H9 (cell line): Measurements from ENCODE around the gene LDLRAD4. TPM values are rescaled to one million over a fixed set of nuclear protein-coding genes. Genes with fewer than 3 reads are reported as not detected.

ENCODE experiments used
- DNase-seq: peaks from one replicate; pipeline ENCODE4 v3.0.0-alpha.2; 2017
- H2AFZ ChIP-seq: one replicate; pipeline ENCODE4 v1.6.1; 2013; ENCODE audit warnings: mild to moderate bottlenecking, low read length, control low read depth, moderate library complexity
- H2AK5ac ChIP-seq: 2 replicates; pipeline ENCODE4 v1.6.1; 2013; ENCODE audit warnings: low read length, control low read depth, mixed read lengths; ENCODE audit not compliant: insufficient read length
- H2BK120ac ChIP-seq: one replicate; pipeline ENCODE4 v1.6.1; 2013; ENCODE audit warnings: low read depth, mild to moderate bottlenecking, low read length, control low read depth, inconsistent platforms; ENCODE audit not compliant: poor library complexity, severe bottlenecking
- H2BK12ac ChIP-seq: 2 replicates; pipeline ENCODE4 v1.6.1; 2013; ENCODE audit warnings: low read length, control low read depth, mixed read lengths, low read depth; ENCODE audit not compliant: insufficient read length
- H2BK15ac ChIP-seq: 2 replicates; pipeline ENCODE4 v1.6.1; 2013; ENCODE audit warnings: low read depth, low read length, control low read depth
- H2BK20ac ChIP-seq: one replicate; pipeline ENCODE4 v1.6.1; 2013; ENCODE audit warnings: low read depth, mild to moderate bottlenecking, low read length, control low read depth, inconsistent platforms; ENCODE audit not compliant: poor library complexity, severe bottlenecking
- H2BK5ac ChIP-seq: 2 replicates; pipeline ENCODE4 v1.6.1; 2013; ENCODE audit warnings: low read length, control low read depth, mixed read lengths; ENCODE audit not compliant: insufficient read length
- H3K14ac ChIP-seq: 2 replicates; pipeline ENCODE4 v1.6.1; 2013; ENCODE audit warnings: low read length, control low read depth; ENCODE audit not compliant: insufficient read depth
- H3K18ac ChIP-seq: 2 replicates; pipeline ENCODE4 v1.6.1; 2013; ENCODE audit warnings: low read depth, mild to moderate bottlenecking, mixed read lengths, low read length, control low read depth; ENCODE audit not compliant: insufficient read length
- H3K23ac ChIP-seq: 2 replicates; pipeline ENCODE4 v1.6.1; 2013; ENCODE audit warnings: low read length, control low read depth, mixed read lengths, low read depth; ENCODE audit not compliant: insufficient read length
- H3K23me2 ChIP-seq: 2 replicates; pipeline ENCODE4 v1.6.1; 2013; ENCODE audit warnings: low read depth, mild to moderate bottlenecking, mixed read lengths, low read length, control low read depth; ENCODE audit not compliant: insufficient read length, poor library complexity, severe bottlenecking
- H3K27ac ChIP-seq: 2 replicates; pipeline ENCODE4 v1.5.1; 2013; ENCODE audit warnings: low read length, control low read depth, mixed read lengths, low read depth; ENCODE audit not compliant: insufficient read length
- H3K27me3 ChIP-seq: 2 replicates; pipeline ENCODE4 v1.6.1; 2013; ENCODE audit warnings: low read length, control low read depth, inconsistent platforms; ENCODE audit not compliant: insufficient read depth
- H3K4ac ChIP-seq: 2 replicates; pipeline ENCODE4 v1.6.1; 2013; ENCODE audit warnings: low read depth, mild to moderate bottlenecking, control low read depth, inconsistent platforms, low read length, moderate library complexity
- H3K4me1 ChIP-seq: 2 replicates; pipeline ENCODE4 v1.6.1; 2013; ENCODE audit warnings: low read length, control low read depth, inconsistent platforms; ENCODE audit not compliant: insufficient read depth
- H3K4me2 ChIP-seq: 2 replicates; pipeline ENCODE4 v1.6.1; 2013; ENCODE audit warnings: low read length, control low read depth, mixed read lengths; ENCODE audit not compliant: insufficient read length, insufficient read depth
- H3K56ac ChIP-seq: 2 replicates; pipeline ENCODE4 v1.6.1; 2013; ENCODE audit warnings: low read depth, mild to moderate bottlenecking, mixed read lengths, low read length, control low read depth; ENCODE audit not compliant: insufficient read length
- H3K79me1 ChIP-seq: 2 replicates; pipeline ENCODE4 v1.6.1; 2013; ENCODE audit warnings: low read depth, mild to moderate bottlenecking, moderate library complexity, low read length, control low read depth, inconsistent platforms; ENCODE audit not compliant: insufficient read depth, poor library complexity, severe bottlenecking
- H3K79me2 ChIP-seq: 2 replicates; pipeline ENCODE4 v1.6.1; 2013; ENCODE audit warnings: low read length, control low read depth, inconsistent platforms; ENCODE audit not compliant: insufficient read depth
- H3K9ac ChIP-seq: 2 replicates; pipeline ENCODE4 v1.6.1; 2013; ENCODE audit warnings: low read length, control low read depth, mixed read lengths; ENCODE audit not compliant: insufficient read length; ENCODE audit errors: extremely low read depth
- H3K9me3 ChIP-seq: one replicate; pipeline ENCODE4 v1.6.1; 2013; ENCODE audit warnings: low read depth, low read length, inconsistent platforms; ENCODE audit not compliant: control insufficient read depth
- H3T11ph ChIP-seq: one replicate; pipeline ENCODE4 v1.6.1; 2013; ENCODE audit warnings: mild to moderate bottlenecking, low read length, control low read depth, inconsistent platforms
- H4K20me1 ChIP-seq: one replicate; pipeline ENCODE4 v1.6.1; 2013; ENCODE audit not compliant: control insufficient read depth, insufficient read length, insufficient read depth
- H4K5ac ChIP-seq: 2 replicates; pipeline ENCODE4 v1.6.1; 2013; ENCODE audit warnings: low read depth, mild to moderate bottlenecking, mixed read lengths, low read length, control low read depth; ENCODE audit not compliant: insufficient read length
- H4K8ac ChIP-seq: replicated peaks from 2 replicates; pipeline ENCODE4 v1.6.1; 2013; ENCODE audit warnings: low read length, control low read depth, mixed read lengths, low read depth; ENCODE audit not compliant: insufficient read length
- H4K91ac ChIP-seq: 2 replicates; pipeline ENCODE4 v1.6.1; 2013; ENCODE audit warnings: low read depth, mild to moderate bottlenecking, moderate library complexity, mixed read lengths, low read length, control low read depth; ENCODE audit not compliant: insufficient read length
- H3K27ac Mint-ChIP-seq, 3 experiments: 2 replicates in 2 of 3; 3 replicates in 1 of 3; pipeline ENCODE4 v1.8.0; 2020 to 2021; ENCODE audit warnings: mixed read lengths in 3 of 3, mild to moderate bottlenecking in 1 of 3, moderate library complexity in 1 of 3
- H3K27me3 Mint-ChIP-seq: 2 replicates; pipeline ENCODE4 v1.8.0; 2021; ENCODE audit warnings: low read depth, mild to moderate bottlenecking, moderate library complexity, mixed read lengths
- H3K36me3 Mint-ChIP-seq, 3 experiments: 2 replicates in 2 of 3; 3 replicates in 1 of 3; pipeline ENCODE4 v1.8.0; 2020 to 2021; ENCODE audit warnings: low read depth in 3 of 3, mixed read lengths in 3 of 3; ENCODE audit not compliant: insufficient read depth in 1 of 3
- H3K4me1 Mint-ChIP-seq, 2 experiments: 2 replicates each; pipeline ENCODE4 v1.8.0; 2020; ENCODE audit warnings: mixed read lengths in 2 of 2
- H3K4me3 Mint-ChIP-seq, 2 experiments: 2 replicates in 1 of 2; 3 replicates in 1 of 2; pipeline ENCODE4 v1.8.0; 2020 to 2021; ENCODE audit warnings: mild to moderate bottlenecking in 2 of 2, mixed read lengths in 2 of 2, moderate library complexity in 1 of 2
- H3K9me3 Mint-ChIP-seq, 2 experiments: 2 replicates in 1 of 2; 3 replicates in 1 of 2; pipeline ENCODE4 v1.8.0; 2020; ENCODE audit warnings: mild to moderate bottlenecking in 2 of 2, mixed read lengths in 2 of 2, moderate library complexity in 1 of 2
- WGBS: extraction: QIAGEN DNeasy Blood & Tissue Kit; methylation state at CpG from one replicate; pipeline ENCODE4 v1.1.7; 2013; ENCODE audit warnings: missing lambda C conversion rate, low lambda C conversion rate, mixed read lengths; ENCODE audit not compliant: insufficient read length; ENCODE audit errors: extremely low coverage; 5-methylcytosine and 5-hydroxymethylcytosine counted together
- total RNA-seq: library from RNA; stranded (reverse); gene quantifications from 2 replicates; pipeline ENCODE4 v1.2.1, GENCODE V29; 2021
- TF ChIP-seq, protein P1 (sequence below): fragments of 200-600 bp; sonication (generic); conservative IDR thresholded peaks from 3 replicates; pipeline ENCODE4 v1.8.0; 2021; ENCODE audit warnings: antibody characterized with exemption, mild to moderate bottlenecking

LDLRAD4 gene
- total RNA-seq, 1 experiment from 2014 or later = 3.9 TPM

DNA sequence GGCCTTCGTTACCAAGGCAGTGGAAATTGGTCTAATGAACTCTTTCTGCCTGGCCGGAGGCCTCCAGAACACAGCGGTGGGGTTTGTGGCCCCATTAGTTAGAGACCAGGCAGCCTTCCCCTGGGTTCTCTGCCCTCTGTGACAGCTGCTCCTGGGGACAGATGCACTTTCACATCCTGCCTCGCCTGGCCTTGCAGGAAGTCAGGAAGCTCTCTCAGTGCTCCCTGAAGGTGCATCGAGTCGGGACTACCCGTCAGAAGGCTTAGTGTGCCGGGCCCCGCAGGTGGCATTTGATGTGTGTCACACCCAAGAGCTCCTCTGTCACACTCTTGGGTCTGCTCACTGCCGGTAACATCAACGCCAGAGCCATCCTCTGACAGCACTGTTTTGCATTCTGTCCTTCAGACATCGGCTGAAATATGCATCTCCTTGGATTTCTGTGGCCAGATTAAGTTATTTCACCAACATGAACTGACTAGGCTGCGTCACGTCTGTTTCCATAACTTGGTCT is 158.3 kb downstream of the LDLRAD4 start:
- Histone ChIP-seq H2BK15ac (no peak overlapping the region), H3K56ac (no peak overlapping the region), H3K9me3 (no peaks in the 10 kb centered on the region), H4K5ac (no peak overlapping the region), H3K23me2 (no peaks in the 10 kb centered on the region), H3K79me1 (no peaks in the 10 kb centered on the region), H3T11ph (no peak overlapping the region), H2BK120ac (no peak overlapping the region), H3K4me1 (no peaks in the 10 kb centered on the region), H3K27ac (no peak overlapping the region), H3K9ac (no peak overlapping the region), H3K14ac (no peak overlapping the region), H4K8ac (no peak overlapping the region), H2AK5ac (no peak overlapping the region), H3K23ac (no peak overlapping the region), H3K4ac (no peak overlapping the region), H2BK12ac (no peak overlapping the region), H4K91ac (no peak overlapping the region), H3K79me2 (no peaks in the 10 kb centered on the region), H4K20me1 (no peaks in the 10 kb centered on the region), H3K27me3 (no peaks in the 10 kb centered on the region), H3K18ac (no peak overlapping the region), H2AFZ (no peak overlapping the region), H2BK20ac (no peak overlapping the region), H3K4me2 (no peak overlapping the region), H2BK5ac (no peak overlapping the region)
- no peaks in the 10 kb centered on the region for H3K9me3 Mint-ChIP-seq
- H3K4me1 Mint-ChIP-seq = peaks cover 16 to 20% of the 10 kb centered on the region in 2 experiments
- TF ChIP-seq, protein P1, sequence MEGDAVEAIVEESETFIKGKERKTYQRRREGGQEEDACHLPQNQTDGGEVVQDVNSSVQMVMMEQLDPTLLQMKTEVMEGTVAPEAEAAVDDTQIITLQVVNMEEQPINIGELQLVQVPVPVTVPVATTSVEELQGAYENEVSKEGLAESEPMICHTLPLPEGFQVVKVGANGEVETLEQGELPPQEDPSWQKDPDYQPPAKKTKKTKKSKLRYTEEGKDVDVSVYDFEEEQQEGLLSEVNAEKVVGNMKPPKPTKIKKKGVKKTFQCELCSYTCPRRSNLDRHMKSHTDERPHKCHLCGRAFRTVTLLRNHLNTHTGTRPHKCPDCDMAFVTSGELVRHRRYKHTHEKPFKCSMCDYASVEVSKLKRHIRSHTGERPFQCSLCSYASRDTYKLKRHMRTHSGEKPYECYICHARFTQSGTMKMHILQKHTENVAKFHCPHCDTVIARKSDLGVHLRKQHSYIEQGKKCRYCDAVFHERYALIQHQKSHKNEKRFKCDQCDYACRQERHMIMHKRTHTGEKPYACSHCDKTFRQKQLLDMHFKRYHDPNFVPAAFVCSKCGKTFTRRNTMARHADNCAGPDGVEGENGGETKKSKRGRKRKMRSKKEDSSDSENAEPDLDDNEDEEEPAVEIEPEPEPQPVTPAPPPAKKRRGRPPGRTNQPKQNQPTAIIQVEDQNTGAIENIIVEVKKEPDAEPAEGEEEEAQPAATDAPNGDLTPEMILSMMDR = no peak
- H3K27ac Mint-ChIP-seq = no peak overlapping the region
- H3K36me3 Mint-ChIP-seq = no peaks in the 10 kb centered on the region
- no peak for DNase-seq
- peaks cover 2% of the 10 kb centered on the region; the same call in 1 of the 2 replicates for H3K27me3 Mint-ChIP-seq
- H3K4me3 Mint-ChIP-seq = no peak overlapping the region
- WGBS = no CpG with 5 or more reads among the region's 14 CpGs
